KMS-11 (cell line): ENCODE results near the gene NPEPL1.

Experiments used
- H2AFZ ChIP-seq: fragments of 200-600 bp; sonication (generic); 2 replicates; pipeline ENCODE4 v1.6.1; 2016; ENCODE audit warnings: antibody characterized with exemption, mixed run types, low read depth
- H3K27ac ChIP-seq: fragments of 200-600 bp; sonication (generic); 2 replicates; pipeline ENCODE4 v1.6.1; 2016; ENCODE audit warnings: mild to moderate bottlenecking, mixed run types
- H3K27me3 ChIP-seq: fragments of 200-600 bp; sonication (generic); 2 replicates; pipeline ENCODE4 v1.6.1; 2017; ENCODE audit warnings: mild to moderate bottlenecking, low read depth, mixed run types, moderate library complexity; ENCODE audit not compliant: insufficient read depth
- H3K36me3 ChIP-seq: fragments of 200-600 bp; sonication (generic); 2 replicates; pipeline ENCODE4 v1.6.1; 2017; ENCODE audit warnings: mild to moderate bottlenecking, mixed run types; ENCODE audit not compliant: insufficient read depth
- H3K4me1 ChIP-seq: fragments of 200-600 bp; sonication (generic); 2 replicates; pipeline ENCODE4 v1.6.1; 2016; ENCODE audit warnings: mild to moderate bottlenecking, low read depth, mixed run types; ENCODE audit not compliant: poor library complexity, severe bottlenecking
- H3K4me2 ChIP-seq: fragments of 200-600 bp; sonication (generic); 2 replicates; pipeline ENCODE4 v1.7.0; 2016; ENCODE audit warnings: mild to moderate bottlenecking, mixed run types
- H3K4me3 ChIP-seq: fragments of 200-600 bp; sonication (generic); IDR thresholded peaks from 2 replicates; pipeline ENCODE4 v1.6.1; 2017; ENCODE audit warnings: low read depth, low read length, mixed read lengths; ENCODE audit not compliant: insufficient read depth
- H3K79me2 ChIP-seq: fragments of 200-600 bp; sonication (generic); 2 replicates; pipeline ENCODE4 v1.6.1; 2016; ENCODE audit warnings: low read depth, mixed run types; ENCODE audit not compliant: insufficient read depth
- H3K9ac ChIP-seq: fragments of 200-600 bp; sonication (generic); 2 replicates; pipeline ENCODE4 v1.6.1; 2016; ENCODE audit warnings: mild to moderate bottlenecking, mixed run types
- H4K20me1 ChIP-seq: fragments of 200-600 bp; sonication (generic); 2 replicates; pipeline ENCODE4 v1.6.1; 2016; ENCODE audit warnings: mild to moderate bottlenecking, mixed run types; ENCODE audit not compliant: insufficient read depth
- CTCF ChIP-seq: fragments of 200-600 bp; sonication (generic); conservative IDR thresholded peaks from 2 replicates; pipeline ENCODE4 v1.6.1; 2017; ENCODE audit warnings: low read depth, mild to moderate bottlenecking, antibody characterized with exemption, low read length, moderate library complexity, mixed read lengths

NPEPL1 gene

GRCh38 chr20:58649288-58650180 lies 43.1 kb upstream of the NPEPL1 start:
- H2AFZ ChIP-seq = peak overlapping the region; percentile 89
- no peaks in the 10 kb centered on the region for H3K27me3 ChIP-seq
- H3K79me2 ChIP-seq = peaks cover 36% of the 10 kb centered on the region
- H3K4me3 ChIP-seq = no peak overlapping the region
- no peak overlapping the region for H3K27ac ChIP-seq
- H3K4me1 ChIP-seq = peaks cover 19% of the 10 kb centered on the region
- peak overlapping the region; percentile 81 for H3K4me2 ChIP-seq
- no peak for TF ChIP-seq CTCF
- H4K20me1 ChIP-seq = no peaks in the 10 kb centered on the region; the same call in 1 of the 2 replicates
- no peaks in the 10 kb centered on the region for H3K36me3 ChIP-seq
- no peak overlapping the region; the same call in 1 of the 2 replicates for H3K9ac ChIP-seq

GRCh38 chr20:58650181-58650775 lies 42.3 kb upstream of the NPEPL1 start:
- Histone ChIP-seq H3K27me3 (no peaks in the 10 kb centered on the region), H3K27ac (peak overlapping the region; percentile 60), H2AFZ (peak overlapping the region; percentile 89), H3K79me2 (peaks cover 44% of the 10 kb centered on the region), H3K36me3 (no peaks in the 10 kb centered on the region), H3K4me2 (peak overlapping the region; percentile 81), H3K9ac (peak overlapping the region; percentile 82), H4K20me1 (no peaks in the 10 kb centered on the region; the same call in 1 of the 2 replicates), H3K4me1 (peaks cover 26% of the 10 kb centered on the region), H3K4me3 (no peak overlapping the region)
- no peak; the same call in 1 of the 2 replicates for TF ChIP-seq CTCF

- H3K4me3 ChIP-seq = no peak within 1 kb of the TSS
- no peaks in the 10 kb centered on the region for H3K27me3 ChIP-seq
- peaks cover 51% of the 10 kb centered on the region for H3K79me2 ChIP-seq
- peak within 1 kb of the TSS; percentile 82 for H3K9ac ChIP-seq
- peaks cover 26% of the 10 kb centered on the region for H3K4me1 ChIP-seq
- peak within 1 kb of the TSS; percentile 89 for H2AFZ ChIP-seq
- peak; percentile 75 for TF ChIP-seq CTCF
- H3K4me2 ChIP-seq = peak within 1 kb of the TSS; percentile 81
- H4K20me1 ChIP-seq = no peaks in the 10 kb centered on the region; the same call in 1 of the 2 replicates
- H3K36me3 ChIP-seq = no peaks in the 10 kb centered on the region
- peak within 1 kb of the TSS; percentile 60 for H3K27ac ChIP-seq
Observed at GRCh38 chr20:58650776-58651558, 41.6 kb upstream of the NPEPL1 start, which contains the start of gene STX16. Gene STX16 (plus strand): TSS chr20:58651283. CDS start chr20:58652007, 724 bp downstream.

GRCh38 chr20:58651559-58651945 lies 41.0 kb upstream of the NPEPL1 start:
- peak overlapping the region; percentile 82 for H3K9ac ChIP-seq
- no peaks in the 10 kb centered on the region for H3K27me3 ChIP-seq
- no peak overlapping the region for H3K4me3 ChIP-seq
- H3K36me3 ChIP-seq = no peaks in the 10 kb centered on the region
- peak overlapping the region; percentile 89 for H2AFZ ChIP-seq
- no peak for TF ChIP-seq CTCF
- H4K20me1 ChIP-seq = no peaks in the 10 kb centered on the region; the same call in 1 of the 2 replicates
- peak overlapping the region; percentile 81 for H3K4me2 ChIP-seq
- H3K27ac ChIP-seq = peak overlapping the region; percentile 54
- peaks cover 56% of the 10 kb centered on the region for H3K79me2 ChIP-seq
- peaks cover 26% of the 10 kb centered on the region for H3K4me1 ChIP-seq
